ENCODE results near the gene FRAT2.
A peak's percentile ranks its signal among the peaks of the same experiment; 100 is the strongest.

The FRAT2 gene

GRCh38 chr10:97333601-97334369 is 744 bp downstream of the FRAT2 start:
- TF ChIP-seq EGR1 (IDR thresholded peaks at IDR 0.05) (no peak), MAX (IDR thresholded peaks at IDR 0.05) (peak; percentile 77)

GRCh38 chr10:97333351-97333600 is 1.3 kb downstream of the FRAT2 start:
- TF ChIP-seq CREB1 (IDR thresholded peaks at IDR 0.05; ENCODE audit: low read depth) (no peak), TEAD4 (IDR thresholded peaks at IDR 0.05) (no peak), ZBTB7A (IDR thresholded peaks at IDR 0.05; ENCODE audit: low read depth) (no peak), NFIC (IDR thresholded peaks at IDR 0.05) (no peak), FOXM1 (IDR thresholded peaks at IDR 0.05; ENCODE audit: borderline replicate concordance, low read depth) (no peak), REST (IDR thresholded peaks at IDR 0.05; ENCODE audit: low read depth) (no peak), TAF1 (IDR thresholded peaks at IDR 0.05; ENCODE audit: low read depth) (no peak), YY1 (IDR thresholded peaks at IDR 0.05; ENCODE audit: low read depth) (no peak), RAD21 (IDR thresholded peaks at IDR 0.05; ENCODE audit: low read depth) (no peak), MAX (IDR thresholded peaks at IDR 0.05) (no peak), EGR1 (IDR thresholded peaks at IDR 0.05) (no peak), CEBPB (IDR thresholded peaks at IDR 0.05) (no peak), USF1 (IDR thresholded peaks at IDR 0.05) (no peak), TCF12 (IDR thresholded peaks at IDR 0.05; ENCODE audit: low read depth) (no peak), EP300 (IDR thresholded peaks at IDR 0.05; ENCODE audit: borderline replicate concordance) (no peak)

GRCh38 chr10:97332591-97333350 is 1.8 kb downstream of the FRAT2 start:
- TF ChIP-seq TEAD4 (IDR thresholded peaks at IDR 0.05): no peak
- TF ChIP-seq REST (IDR thresholded peaks at IDR 0.05; ENCODE audit: low read depth): no peak
- no peak for TF ChIP-seq EP300 (IDR thresholded peaks at IDR 0.05; ENCODE audit: borderline replicate concordance)
- TF ChIP-seq CREB1 (IDR thresholded peaks at IDR 0.05; ENCODE audit: low read depth): no peak
- TF ChIP-seq FOXM1 (IDR thresholded peaks at IDR 0.05; ENCODE audit: borderline replicate concordance, low read depth): no peak
- no peak for TF ChIP-seq MAX (IDR thresholded peaks at IDR 0.05)
- no peak for TF ChIP-seq TCF12 (IDR thresholded peaks at IDR 0.05; ENCODE audit: low read depth)
- TF ChIP-seq CEBPB (IDR thresholded peaks at IDR 0.05): no peak
- TF ChIP-seq RAD21 (IDR thresholded peaks at IDR 0.05; ENCODE audit: low read depth): no peak
- no peak for TF ChIP-seq TAF1 (IDR thresholded peaks at IDR 0.05; ENCODE audit: low read depth)
- TF ChIP-seq YY1 (IDR thresholded peaks at IDR 0.05; ENCODE audit: low read depth): no peak
- no peak for TF ChIP-seq NFIC (IDR thresholded peaks at IDR 0.05)
- no peak for TF ChIP-seq EGR1 (IDR thresholded peaks at IDR 0.05)
- no peak for TF ChIP-seq USF1 (IDR thresholded peaks at IDR 0.05)
- TF ChIP-seq ZBTB7A (IDR thresholded peaks at IDR 0.05; ENCODE audit: low read depth): no peak

- no peak for TF ChIP-seq TAF1 (IDR thresholded peaks at IDR 0.05; ENCODE audit: low read depth)
- TF ChIP-seq CREB1 (IDR thresholded peaks at IDR 0.05; ENCODE audit: low read depth): no peak
- TF ChIP-seq FOXM1 (IDR thresholded peaks at IDR 0.05; ENCODE audit: borderline replicate concordance, low read depth): no peak
- no peak for TF ChIP-seq RAD21 (IDR thresholded peaks at IDR 0.05; ENCODE audit: low read depth)
- TF ChIP-seq EP300 (IDR thresholded peaks at IDR 0.05; ENCODE audit: borderline replicate concordance): no peak
- no peak for TF ChIP-seq MAX (IDR thresholded peaks at IDR 0.05)
- TF ChIP-seq REST (IDR thresholded peaks at IDR 0.05; ENCODE audit: low read depth): no peak
- no peak for TF ChIP-seq ZBTB7A (IDR thresholded peaks at IDR 0.05; ENCODE audit: low read depth)
- TF ChIP-seq EGR1 (IDR thresholded peaks at IDR 0.05): no peak
- TF ChIP-seq NFIC (IDR thresholded peaks at IDR 0.05): no peak
- TF ChIP-seq TEAD4 (IDR thresholded peaks at IDR 0.05): no peak
- no peak for TF ChIP-seq USF1 (IDR thresholded peaks at IDR 0.05)
- TF ChIP-seq YY1 (IDR thresholded peaks at IDR 0.05; ENCODE audit: low read depth): no peak
- no peak for TF ChIP-seq TCF12 (IDR thresholded peaks at IDR 0.05; ENCODE audit: low read depth)
- TF ChIP-seq CEBPB (IDR thresholded peaks at IDR 0.05): no peak
These were observed 3.3 kb downstream of the FRAT2 start for GRCh38 chr10:97331153-97331703.
